ENCODE data around the gene KRT2.

Gene KRT2

DNA sequence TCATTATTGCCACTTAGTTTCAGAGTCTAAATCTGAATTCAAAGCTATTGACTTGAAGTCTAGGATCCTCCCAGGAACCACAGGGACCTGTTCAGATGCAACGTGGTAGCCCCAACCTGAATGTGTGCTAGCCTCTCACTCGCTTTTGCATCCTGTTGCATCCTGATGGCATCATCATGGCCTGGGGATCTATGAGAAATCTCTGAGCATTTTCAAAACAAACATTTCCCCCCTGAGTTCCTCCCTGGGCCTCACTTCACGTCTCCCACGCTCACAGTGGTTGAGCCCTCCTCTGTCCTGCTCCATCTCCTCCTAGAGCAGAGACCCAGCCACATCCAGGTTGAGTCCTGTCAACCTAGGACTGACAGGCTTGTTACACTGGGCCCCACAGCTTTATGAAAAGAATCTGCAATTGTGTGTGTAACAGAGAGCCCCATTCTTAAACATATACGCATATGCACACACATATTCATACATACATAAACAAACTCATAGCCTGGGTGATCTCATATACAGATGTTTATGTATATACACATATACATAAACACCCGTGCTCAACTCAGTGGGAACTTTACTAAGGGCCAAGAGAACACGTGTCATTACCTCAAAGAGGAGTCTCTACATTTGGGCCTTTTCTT, 45.3 kb downstream of the KRT2 start:
- intact Hi-C loops (cut with DNase I; ENCODE audit: low total_unique reads), result no loop called here

DNA sequence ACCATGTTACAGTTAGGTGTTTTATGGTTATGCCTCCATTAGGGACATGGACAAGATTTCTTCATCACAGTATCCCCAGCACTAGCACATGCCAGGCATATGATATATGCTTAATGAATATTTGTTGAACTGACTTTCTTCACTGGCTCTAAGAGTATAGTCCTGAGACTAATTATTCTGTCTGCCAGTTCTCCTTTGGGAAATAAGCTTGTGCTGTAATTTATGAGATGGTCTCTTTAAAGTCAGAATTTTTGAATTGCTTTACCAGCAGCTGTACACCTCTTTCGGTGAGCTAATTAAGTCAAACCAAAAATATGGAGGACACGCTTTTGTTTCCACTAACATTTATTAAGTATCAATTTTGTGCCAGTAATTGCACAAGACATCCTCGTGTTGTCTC, 45.9 kb downstream of the KRT2 start:
- H3K36me3 ChIP-seq, result no peaks in the 10 kb centered on the region
- H3K4me3 ChIP-seq, result no peak overlapping the region
- no peaks in the 10 kb centered on the region for H3K9me3 ChIP-seq
- H3K4me1 ChIP-seq, result no peaks in the 10 kb centered on the region
- H3K27ac ChIP-seq, result no peak overlapping the region
- intact Hi-C loops (cut with DNase I; ENCODE audit: low total_unique reads), result no loop called here
- DNase-seq, result no peak
- H3K27me3 ChIP-seq, result peaks cover 0 to 40% of the 10 kb centered on the region in 2 donors
- TF ChIP-seq, protein P1, sequence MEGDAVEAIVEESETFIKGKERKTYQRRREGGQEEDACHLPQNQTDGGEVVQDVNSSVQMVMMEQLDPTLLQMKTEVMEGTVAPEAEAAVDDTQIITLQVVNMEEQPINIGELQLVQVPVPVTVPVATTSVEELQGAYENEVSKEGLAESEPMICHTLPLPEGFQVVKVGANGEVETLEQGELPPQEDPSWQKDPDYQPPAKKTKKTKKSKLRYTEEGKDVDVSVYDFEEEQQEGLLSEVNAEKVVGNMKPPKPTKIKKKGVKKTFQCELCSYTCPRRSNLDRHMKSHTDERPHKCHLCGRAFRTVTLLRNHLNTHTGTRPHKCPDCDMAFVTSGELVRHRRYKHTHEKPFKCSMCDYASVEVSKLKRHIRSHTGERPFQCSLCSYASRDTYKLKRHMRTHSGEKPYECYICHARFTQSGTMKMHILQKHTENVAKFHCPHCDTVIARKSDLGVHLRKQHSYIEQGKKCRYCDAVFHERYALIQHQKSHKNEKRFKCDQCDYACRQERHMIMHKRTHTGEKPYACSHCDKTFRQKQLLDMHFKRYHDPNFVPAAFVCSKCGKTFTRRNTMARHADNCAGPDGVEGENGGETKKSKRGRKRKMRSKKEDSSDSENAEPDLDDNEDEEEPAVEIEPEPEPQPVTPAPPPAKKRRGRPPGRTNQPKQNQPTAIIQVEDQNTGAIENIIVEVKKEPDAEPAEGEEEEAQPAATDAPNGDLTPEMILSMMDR (IDR thresholded peaks at IDR 0.05), result no peak

More for the DNA sequence above, 45.3 kb downstream of the KRT2 start:
- Histone ChIP-seq H3K27me3 (peaks cover 0 to 39% of the 10 kb centered on the region in 2 donors), H3K36me3 (no peaks in the 10 kb centered on the region), H3K9me3 (no peaks in the 10 kb centered on the region), H3K4me3 (no peak overlapping the region), H3K27ac (no peak overlapping the region), H3K4me1 (no peaks in the 10 kb centered on the region)
- TF ChIP-seq, protein P1 (IDR thresholded peaks at IDR 0.05), result no peak
- DNase-seq, result no peak

DNA sequence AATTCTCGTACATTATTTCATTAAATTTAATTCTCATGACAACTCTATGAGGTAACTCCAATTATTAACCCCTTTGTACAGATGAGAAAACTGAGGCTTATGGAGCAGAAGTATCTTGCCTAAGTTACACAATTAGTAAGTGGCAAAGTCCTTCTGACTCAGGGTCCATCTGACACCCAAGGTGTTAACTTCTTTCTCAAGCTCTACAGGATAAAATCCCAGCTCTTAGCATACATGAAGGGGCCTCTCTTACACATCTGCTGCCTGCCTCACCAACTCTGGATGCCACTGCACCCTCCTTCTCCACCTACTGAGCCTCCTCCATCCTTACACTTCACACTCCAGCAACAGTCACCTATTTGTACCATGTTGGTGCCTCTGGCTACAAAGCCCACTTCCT, 46.5 kb downstream of the KRT2 start:
- DNase-seq, result no peak
- H3K27me3 ChIP-seq, result peaks cover 0 to 41% of the 10 kb centered on the region in 2 donors
- intact Hi-C loops (cut with DNase I; ENCODE audit: low total_unique reads), result no loop called here

DNA sequence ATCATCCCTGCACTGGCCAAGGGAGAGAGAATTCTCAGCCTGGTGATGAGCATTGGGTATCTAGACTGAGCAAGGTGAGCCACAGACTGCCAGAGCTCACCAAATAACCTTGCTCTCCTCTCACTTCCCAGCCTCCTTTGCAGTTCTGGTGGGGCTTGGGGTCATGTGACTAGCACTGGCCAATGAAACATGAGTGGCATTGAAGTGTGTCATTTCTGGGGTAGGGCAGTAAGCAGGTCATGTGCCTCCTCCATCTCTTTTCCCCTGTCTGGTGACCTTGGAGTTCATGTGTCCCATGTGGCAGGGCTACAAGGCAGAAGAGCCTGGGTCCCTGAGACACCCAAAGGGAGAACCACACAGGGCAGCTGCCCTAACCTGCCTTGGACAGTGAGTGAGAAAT, 47.2 kb downstream of the KRT2 start:
- no peaks in the 10 kb centered on the region for H3K4me1 ChIP-seq
- TF ChIP-seq, protein P1 (IDR thresholded peaks at IDR 0.05), result no peak
- no peak overlapping the region for H3K27ac ChIP-seq
- no peak overlapping the region for H3K4me3 ChIP-seq
- H3K9me3 ChIP-seq, result no peaks in the 10 kb centered on the region
- H3K27me3 ChIP-seq, result peaks cover 0 to 42% of the 10 kb centered on the region in 2 donors
- no peak for DNase-seq
- intact Hi-C loops (cut with DNase I; ENCODE audit: low total_unique reads), result no loop called here
- H3K36me3 ChIP-seq, result no peaks in the 10 kb centered on the region

More for the DNA sequence above, 46.5 kb downstream of the KRT2 start:
- TF ChIP-seq, protein P1 (IDR thresholded peaks at IDR 0.05), result no peak
- no peaks in the 10 kb centered on the region for H3K4me1 ChIP-seq
- no peaks in the 10 kb centered on the region for H3K9me3 ChIP-seq
- no peak overlapping the region for H3K4me3 ChIP-seq
- no peak overlapping the region for H3K27ac ChIP-seq
- H3K36me3 ChIP-seq, result no peaks in the 10 kb centered on the region

DNA sequence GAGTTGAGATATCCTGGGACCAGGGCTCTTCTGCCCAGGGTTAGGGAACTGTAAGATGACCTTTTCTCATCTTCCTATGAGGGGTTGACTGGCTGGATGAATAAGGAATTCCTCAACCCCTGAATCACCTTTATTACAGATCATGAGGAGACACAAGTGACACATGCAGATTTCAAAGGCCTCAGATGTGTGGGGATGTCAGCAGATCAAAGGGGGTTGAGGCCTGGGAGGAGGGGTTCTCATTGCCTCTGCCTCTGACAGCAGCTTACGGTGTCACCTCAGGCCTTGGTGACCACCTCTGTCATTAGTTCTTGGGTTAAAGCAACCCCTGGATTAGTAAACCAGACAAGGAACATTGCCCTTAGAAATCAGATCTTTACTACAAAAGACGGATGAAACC, 48.7 kb downstream of the KRT2 start:
- intact Hi-C loops (cut with DNase I; ENCODE audit: low total_unique reads), result no loop called here
- no peaks in the 10 kb centered on the region for H3K4me1 ChIP-seq
- no peaks in the 10 kb centered on the region for H3K9me3 ChIP-seq
- no peak overlapping the region for H3K27ac ChIP-seq
- H3K4me3 ChIP-seq, result no peak overlapping the region
- TF ChIP-seq, protein P1 (IDR thresholded peaks at IDR 0.05), result no peak
- no peaks in the 10 kb centered on the region for H3K36me3 ChIP-seq
- no peak for DNase-seq
- H3K27me3 ChIP-seq, result peaks cover 0 to 40% of the 10 kb centered on the region in 2 donors

All from tibial artery (tissue), 4 donors.